Endodermal cell (in vitro differentiated cells): ENCODE data around the gene NCBP2. TPM values are rescaled to one million over a fixed set of nuclear protein-coding genes. Genes with fewer than 3 reads are reported as not detected.

Source experiments
- DNase-seq: peaks from one replicate; pipeline ENCODE4 v3.0.0-alpha.2; 2017
- H3K27ac ChIP-seq: 2 replicates; pipeline ENCODE4 v1.5.1; 2013; ENCODE audit warnings: mild to moderate bottlenecking, low read depth, low read length, moderate library complexity
- H3K27me3 ChIP-seq: 2 replicates; pipeline ENCODE4 v1.6.1; 2013; ENCODE audit warnings: mild to moderate bottlenecking, low read length, moderate library complexity; ENCODE audit not compliant: insufficient read depth, control insufficient read depth, poor library complexity, severe bottlenecking
- H3K36me3 ChIP-seq: 2 replicates; pipeline ENCODE4 v1.7.0; 2013; ENCODE audit warnings: mild to moderate bottlenecking, low read length, moderate library complexity; ENCODE audit not compliant: control insufficient read depth, insufficient read depth
- H3K4me1 ChIP-seq: one replicate; pipeline ENCODE4 v1.7.0; 2013; ENCODE audit warnings: low read length; ENCODE audit not compliant: control insufficient read depth, insufficient read depth
- H3K4me3 ChIP-seq: 2 replicates; pipeline ENCODE4 v1.5.1; 2013; ENCODE audit warnings: mild to moderate bottlenecking, low read length, moderate library complexity
- H3K9ac ChIP-seq: 2 replicates; pipeline ENCODE4 v1.6.1; 2013; ENCODE audit warnings: mild to moderate bottlenecking, low read length, moderate library complexity; ENCODE audit not compliant: poor library complexity, severe bottlenecking; ENCODE audit errors: extremely low read depth
- H3K9me3 ChIP-seq: 2 replicates; pipeline ENCODE4 v1.6.1; 2013; ENCODE audit warnings: mild to moderate bottlenecking, low read length, moderate library complexity; ENCODE audit not compliant: control insufficient read depth
- H3K27ac Mint-ChIP-seq: 2 replicates; pipeline ENCODE4 v1.8.0; 2020; ENCODE audit warnings: mixed read lengths
- H3K27me3 Mint-ChIP-seq: 2 replicates; pipeline ENCODE4 v1.8.0; 2021; ENCODE audit warnings: mild to moderate bottlenecking, mixed read lengths; ENCODE audit not compliant: insufficient read depth
- H3K36me3 Mint-ChIP-seq: 2 replicates; pipeline ENCODE4 v1.8.0; 2020; ENCODE audit warnings: low read depth, mixed read lengths
- H3K4me1 Mint-ChIP-seq: 2 replicates; pipeline ENCODE4 v1.8.0; 2020; ENCODE audit warnings: mixed read lengths
- H3K4me3 Mint-ChIP-seq: 2 replicates; pipeline ENCODE4 v1.8.0; 2020; ENCODE audit warnings: mild to moderate bottlenecking, moderate library complexity, mixed read lengths
- H3K9me3 Mint-ChIP-seq: 2 replicates; pipeline ENCODE4 v1.8.0; 2020; ENCODE audit warnings: mild to moderate bottlenecking, mixed read lengths
- CTCF ChIP-seq: fragments of 200-600 bp; sonication (generic); conservative IDR thresholded peaks from 2 replicates; pipeline ENCODE4 v1.5.0; 2021; ENCODE audit warnings: antibody characterized with exemption, mild to moderate bottlenecking
- WGBS, 2 experiments: methylation state at CpG; one replicate each; pipeline versions ENCODE4 v1.1.5 to v1.1.7; 2013; ENCODE audit warnings: missing lambda C conversion rate in 2 of 2, mixed read lengths in 1 of 2; ENCODE audit not compliant: insufficient coverage in 1 of 2, insufficient read length in 1 of 2; 5-methylcytosine and 5-hydroxymethylcytosine counted together
- total RNA-seq, 2 donors: library from RNA; stranded (reverse); fragmentation: NEBNext Ultra II Directional in 1 of 2; extraction: Animal tissue kit (Norgen Biotek cat#: 25700) in 1 of 2; gene quantifications; 2 replicates in 1 of 2; 3 replicates in 1 of 2; pipeline ENCODE4 v1.2.1, GENCODE V29; 2021

The NCBP2 gene
- total RNA-seq, 2 donors from 2014 or later: 74.9 to 97.3 TPM

- Mint-ChIP-seq H3K4me3 (peak overlapping the region; percentile 87), H3K36me3 (peaks cover 29% of the 10 kb centered on the region), H3K4me1 (peaks cover 27% of the 10 kb centered on the region), H3K27ac (peak overlapping the region; percentile 98), H3K27me3 (no peaks in the 10 kb centered on the region), H3K9me3 (no peaks in the 10 kb centered on the region)
- Histone ChIP-seq H3K36me3 (peaks cover 41% of the 10 kb centered on the region), H3K9me3 (no peaks in the 10 kb centered on the region), H3K4me3 (peak overlapping the region; percentile 97), H3K27ac (peak overlapping the region; percentile 92), H3K4me1 (peaks cover 3% of the 10 kb centered on the region), H3K9ac (peak overlapping the region; percentile 92), H3K27me3 (no peaks in the 10 kb centered on the region)
- WGBS, 2 experiments: 0 to 2% methylated on average over 6 to 31 of the region's 31 CpGs
- DNase-seq: no peak
- no peak for TF ChIP-seq CTCF
Observed at GRCh38 chr3:196941729-196942225, 551 bp downstream of the NCBP2 start.

- Mint-ChIP-seq H3K27me3 (no peaks in the 10 kb centered on the region), H3K9me3 (no peaks in the 10 kb centered on the region), H3K36me3 (peaks cover 56% of the 10 kb centered on the region), H3K4me3 (no peak overlapping the region), H3K27ac (peak overlapping the region; percentile 35), H3K4me1 (peaks cover 17% of the 10 kb centered on the region)
- Histone ChIP-seq H3K4me3 (no peak overlapping the region), H3K36me3 (peaks cover 69% of the 10 kb centered on the region), H3K9me3 (no peaks in the 10 kb centered on the region), H3K9ac (no peak overlapping the region), H3K4me1 (peaks cover 3% of the 10 kb centered on the region), H3K27me3 (no peaks in the 10 kb centered on the region), H3K27ac (no peak overlapping the region)
- TF ChIP-seq CTCF: no peak
- no peak for DNase-seq
- WGBS, 2 experiments: 93 to 98% methylated on average over 3 to 5 of the region's 5 CpGs
Observed at GRCh38 chr3:196938576-196938975, 3.8 kb downstream of the NCBP2 start.

- Histone ChIP-seq H3K9ac (no peak overlapping the region), H3K36me3 (peaks cover 73% of the 10 kb centered on the region), H3K27ac (no peak overlapping the region), H3K4me1 (no peaks in the 10 kb centered on the region), H3K9me3 (no peaks in the 10 kb centered on the region), H3K4me3 (no peak overlapping the region), H3K27me3 (no peaks in the 10 kb centered on the region)
- 89 to 100% methylated on average over 1 to 2 of the region's 2 CpGs for WGBS, 2 experiments
- Mint-ChIP-seq H3K36me3 (peaks cover 60% of the 10 kb centered on the region), H3K9me3 (no peaks in the 10 kb centered on the region), H3K4me3 (no peak overlapping the region), H3K4me1 (peaks cover 12% of the 10 kb centered on the region), H3K27me3 (no peaks in the 10 kb centered on the region), H3K27ac (peak overlapping the region; percentile 26)
- no peak for DNase-seq
- TF ChIP-seq CTCF: no peak
Observed at GRCh38 chr3:196938124-196938523, 4.2 kb downstream of the NCBP2 start.
